Astrocyte of the cerebellum (primary cell): Measurements from ENCODE around the gene EPSTI1.

Experiments
- DNase-seq: peaks from one replicate; pipeline ENCODE4 v3.0.0-alpha.2; 2011; ENCODE audit warnings: low read depth
- H3K4me3 ChIP-seq: 2 replicates; pipeline ENCODE4 v1.5.1; 2011; ENCODE audit warnings: mild to moderate bottlenecking, low read depth, low read length, moderate library complexity
- in situ Hi-C: cut with HindIII; loops from 2 replicates; pipeline ENCODE4 v1.10.0; 2017; ENCODE audit warnings: low sequenced_read_pairs
- TF ChIP-seq, protein P1 (sequence below): IDR thresholded peaks from 2 replicates; pipeline ENCODE4 v1.5.1; 2012; ENCODE audit warnings: low read length, low read depth, moderate library complexity, mild to moderate bottlenecking; ENCODE audit errors: missing control alignments

The EPSTI1 gene

DNA sequence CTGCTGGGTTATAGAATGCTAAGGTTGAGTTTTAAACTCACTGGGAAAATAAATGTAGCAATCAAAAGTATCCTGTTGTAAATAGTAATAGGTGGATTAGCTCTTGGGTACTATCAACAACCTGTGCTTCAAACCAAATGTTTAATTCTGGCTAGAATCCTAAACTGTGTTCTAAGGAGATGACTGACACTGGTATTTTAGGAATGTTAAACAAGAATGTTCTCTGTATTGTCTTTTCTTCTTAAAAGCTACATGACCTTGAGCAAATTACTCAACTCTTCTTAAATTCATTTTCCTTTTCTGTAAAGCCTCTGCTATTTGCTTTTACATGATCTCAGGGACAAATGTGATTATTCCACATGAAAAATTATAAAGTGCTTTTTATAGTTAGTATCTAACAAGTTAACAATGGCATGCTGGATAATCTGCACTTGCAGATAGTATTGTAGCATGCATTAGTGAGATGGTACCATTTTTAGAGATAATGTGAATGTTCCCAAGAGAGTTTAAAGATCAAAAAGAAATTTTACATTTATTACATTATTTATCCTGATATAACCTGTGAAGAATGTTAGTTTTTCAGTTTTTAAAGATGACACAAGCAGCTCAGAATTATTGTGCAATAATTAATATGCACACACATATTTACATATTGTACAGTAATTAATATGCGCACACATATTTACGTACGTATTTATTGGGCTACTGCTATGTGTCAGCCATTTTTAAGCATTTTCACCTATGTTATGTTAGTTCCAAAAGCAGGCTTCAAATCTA lies 13.6 kb upstream of the EPSTI1 start:
- in situ Hi-C loops = no loop called here
- DNase-seq = peak; percentile 32
- TF ChIP-seq, protein P1, sequence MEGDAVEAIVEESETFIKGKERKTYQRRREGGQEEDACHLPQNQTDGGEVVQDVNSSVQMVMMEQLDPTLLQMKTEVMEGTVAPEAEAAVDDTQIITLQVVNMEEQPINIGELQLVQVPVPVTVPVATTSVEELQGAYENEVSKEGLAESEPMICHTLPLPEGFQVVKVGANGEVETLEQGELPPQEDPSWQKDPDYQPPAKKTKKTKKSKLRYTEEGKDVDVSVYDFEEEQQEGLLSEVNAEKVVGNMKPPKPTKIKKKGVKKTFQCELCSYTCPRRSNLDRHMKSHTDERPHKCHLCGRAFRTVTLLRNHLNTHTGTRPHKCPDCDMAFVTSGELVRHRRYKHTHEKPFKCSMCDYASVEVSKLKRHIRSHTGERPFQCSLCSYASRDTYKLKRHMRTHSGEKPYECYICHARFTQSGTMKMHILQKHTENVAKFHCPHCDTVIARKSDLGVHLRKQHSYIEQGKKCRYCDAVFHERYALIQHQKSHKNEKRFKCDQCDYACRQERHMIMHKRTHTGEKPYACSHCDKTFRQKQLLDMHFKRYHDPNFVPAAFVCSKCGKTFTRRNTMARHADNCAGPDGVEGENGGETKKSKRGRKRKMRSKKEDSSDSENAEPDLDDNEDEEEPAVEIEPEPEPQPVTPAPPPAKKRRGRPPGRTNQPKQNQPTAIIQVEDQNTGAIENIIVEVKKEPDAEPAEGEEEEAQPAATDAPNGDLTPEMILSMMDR = no peak
- no peak overlapping the region for H3K4me3 ChIP-seq

DNA sequence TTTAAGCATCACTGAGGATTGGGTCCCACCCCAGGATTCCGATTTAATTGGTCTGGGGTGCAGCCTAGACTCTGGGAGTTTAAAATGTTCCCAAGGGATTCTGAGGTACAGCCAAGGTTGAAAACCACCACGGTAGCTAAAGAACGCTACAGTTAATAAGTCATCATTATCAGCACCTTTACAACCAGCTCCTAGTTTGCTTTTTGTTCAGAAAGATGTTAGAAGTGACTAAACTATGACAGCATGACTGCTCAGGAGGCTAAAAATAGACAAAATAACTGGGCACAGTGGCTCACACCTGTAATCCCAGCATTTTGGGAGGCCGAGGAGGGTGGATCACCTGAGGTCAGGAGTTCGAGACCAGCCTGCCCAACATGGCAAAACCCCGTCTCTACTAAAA lies 11.7 kb upstream of the EPSTI1 start:
- TF ChIP-seq, protein P1 = no peak
- in situ Hi-C loops = no loop called here
- no peak overlapping the region for H3K4me3 ChIP-seq
- DNase-seq = no peak

DNA sequence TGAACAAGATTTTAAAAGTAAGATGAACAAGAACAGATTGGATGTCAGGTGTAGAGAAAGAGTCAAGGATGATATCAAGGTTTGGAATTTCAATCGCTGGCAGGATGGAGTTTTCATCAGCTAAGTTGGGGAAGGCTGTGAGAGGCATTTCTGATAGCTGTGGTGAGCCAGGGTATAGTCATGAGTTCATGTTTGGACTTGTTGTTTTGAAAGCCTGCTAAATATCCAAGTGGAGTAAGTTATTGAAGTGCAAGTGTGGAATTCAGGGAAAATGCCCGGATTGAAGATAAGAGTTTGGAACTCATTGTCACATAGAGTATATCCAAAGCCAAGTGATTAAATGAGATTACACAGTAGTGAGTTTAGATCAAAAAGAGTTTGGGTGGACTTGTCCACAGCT lies 11.0 kb upstream of the EPSTI1 start:
- TF ChIP-seq, protein P1 = no peak
- in situ Hi-C loops = no loop called here
- H3K4me3 ChIP-seq = no peak overlapping the region
- DNase-seq = no peak

DNA sequence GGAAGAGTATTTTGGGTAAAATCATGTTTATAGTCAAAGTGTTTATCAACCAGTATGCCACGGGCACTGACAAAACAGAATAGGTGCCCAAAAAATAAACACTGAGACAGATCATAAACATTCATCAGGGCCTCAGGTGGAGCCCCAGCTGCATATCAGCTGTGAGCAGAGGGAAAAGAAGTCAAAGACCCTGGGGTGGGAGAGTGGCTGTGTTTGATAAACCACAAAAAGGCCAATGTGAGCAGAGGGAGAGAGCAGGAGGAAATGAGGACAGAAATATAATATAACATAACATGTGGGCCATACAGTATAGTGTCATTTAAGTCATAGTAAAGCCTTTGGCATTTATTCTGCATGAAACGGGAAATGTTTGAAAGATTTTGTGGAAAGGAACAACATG lies 10.0 kb upstream of the EPSTI1 start:
- DNase-seq = no peak
- in situ Hi-C loops = no loop called here

DNA sequence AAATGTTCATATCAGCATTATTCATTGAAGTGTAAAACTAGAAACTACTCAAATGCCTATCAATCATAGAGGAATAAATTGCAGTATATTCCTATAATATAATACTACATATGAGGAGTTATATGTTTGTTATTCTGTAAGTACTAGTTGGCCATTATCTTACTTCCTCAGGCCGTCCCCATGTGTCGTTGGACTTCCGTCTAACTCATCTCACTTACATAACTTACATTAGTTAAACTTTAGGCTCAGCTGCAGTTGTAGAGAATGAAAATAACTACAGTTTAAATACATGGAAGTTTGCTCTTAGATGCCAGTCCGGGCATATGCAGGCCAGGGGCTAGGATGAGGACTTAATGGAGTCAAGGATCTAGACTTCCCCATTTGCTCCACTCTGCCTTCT lies 8.6 kb upstream of the EPSTI1 start:
- DNase-seq = no peak
- TF ChIP-seq, protein P1 = no peak
- H3K4me3 ChIP-seq = no peak overlapping the region
- in situ Hi-C loops = no loop called here

More for the DNA sequence above, 10.0 kb upstream of the EPSTI1 start:
- H3K4me3 ChIP-seq = no peak overlapping the region
- TF ChIP-seq, protein P1 = no peak

DNA sequence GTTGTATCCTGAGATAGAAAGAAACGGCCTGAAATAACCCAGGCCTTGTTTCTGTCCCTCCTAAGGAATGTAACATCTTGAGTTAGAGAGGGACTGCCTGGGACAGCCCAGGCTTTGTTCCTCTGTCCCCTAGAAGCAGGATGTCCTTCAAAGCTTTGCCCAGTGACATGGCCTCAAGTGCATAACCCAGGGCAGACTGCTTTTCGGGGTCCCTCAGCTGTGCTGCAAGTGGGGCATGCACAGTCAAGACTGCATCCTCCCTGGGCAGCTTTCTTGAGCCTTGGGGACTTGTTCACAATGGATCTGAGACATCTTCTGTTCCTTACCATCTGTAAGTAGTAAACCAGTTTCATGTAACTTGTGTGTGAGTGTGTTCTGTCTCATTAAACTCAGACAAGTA lies 7.5 kb upstream of the EPSTI1 start:
- H3K4me3 ChIP-seq = no peak overlapping the region
- TF ChIP-seq, protein P1 = no peak
- no peak for DNase-seq
- in situ Hi-C loops = no loop called here
